Skin of body (tissue), 2 donors: Measurements from ENCODE around the gene EXOC7. TPM values are rescaled to one million over a fixed set of nuclear protein-coding genes. Genes with fewer than 3 reads are reported as not detected.

Source experiments
- DNase-seq: peaks from one replicate; lab custom pipeline; 2025; lab: John Stamatoyannopoulos, UW
- total RNA-seq: library from RNA; depleted of rRNA; stranded (reverse); fragments of >200 nt; gene quantifications from one replicate; pipeline ENCODE4 v1.2.3, GENCODE V29; 2014

Gene EXOC7
- total RNA-seq, 1 donor from 2014 or later = 65.8 TPM

GRCh38 chr17:76138234-76138895, 34.8 kb upstream of the EXOC7 start:
- DNase-seq = no peak

DNA sequence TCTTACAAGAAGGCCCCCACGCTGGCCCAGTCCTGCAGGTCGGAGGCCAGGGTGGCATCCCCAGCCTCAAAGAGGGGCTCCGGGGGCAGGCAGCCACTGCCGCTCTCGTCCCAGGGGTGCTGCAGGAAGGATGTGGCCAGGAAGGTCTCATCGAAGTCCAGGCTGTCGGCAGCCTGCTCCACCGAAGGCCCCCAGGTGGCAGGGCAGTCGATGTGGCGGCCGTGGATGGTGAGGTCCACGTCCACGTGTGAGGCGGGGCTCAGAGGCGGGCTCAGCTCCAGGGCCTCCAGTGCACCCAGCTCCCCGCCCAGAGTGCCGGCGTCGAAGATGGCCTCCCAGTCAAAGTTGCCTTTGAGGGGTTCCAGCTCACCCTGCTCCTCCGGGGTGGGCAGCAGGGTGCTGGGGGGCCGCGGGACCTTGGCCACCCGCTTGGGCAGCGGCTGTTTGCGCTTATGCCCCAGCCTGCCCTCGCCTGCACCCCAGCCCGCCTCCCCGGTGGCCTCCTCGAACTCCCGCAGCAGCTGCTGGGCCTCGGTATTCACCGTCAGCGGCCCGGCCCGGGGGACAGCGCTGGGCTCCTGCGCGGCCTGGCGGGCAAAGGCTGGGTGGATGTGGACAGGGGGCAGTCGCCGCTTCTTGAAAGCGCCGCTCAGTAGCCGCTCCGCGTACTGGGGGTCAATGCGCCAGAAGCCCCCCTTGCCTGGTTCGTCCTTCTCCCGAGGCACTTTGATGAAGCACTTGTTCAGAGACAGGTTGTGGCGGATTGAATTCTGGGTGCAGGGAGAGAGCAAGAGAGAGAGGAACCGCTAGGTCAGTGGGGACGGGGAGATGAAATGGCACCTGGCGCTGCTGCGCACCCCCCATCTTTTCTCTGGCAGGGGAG, 34.0 kb upstream of the EXOC7 start:
- no peak for DNase-seq

DNA sequence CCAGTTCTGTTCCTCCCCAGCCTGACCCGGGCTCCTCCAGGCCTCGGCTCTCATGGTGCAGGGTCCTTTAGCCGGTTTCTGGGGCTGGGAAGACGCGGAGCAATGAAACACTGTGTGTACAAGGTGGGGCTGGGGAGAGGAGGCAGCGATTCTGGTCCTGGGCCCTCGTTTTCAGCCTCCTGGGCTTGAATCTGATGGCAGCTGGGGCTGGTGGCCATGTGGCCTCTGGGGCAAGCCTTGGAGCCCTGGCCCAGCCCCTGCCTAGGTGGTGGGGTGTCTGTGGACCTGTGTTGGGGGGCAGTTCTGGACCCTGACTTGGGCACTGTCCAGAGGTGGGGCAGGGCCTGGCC, 33.4 kb upstream of the EXOC7 start:
- no peak for DNase-seq

DNA sequence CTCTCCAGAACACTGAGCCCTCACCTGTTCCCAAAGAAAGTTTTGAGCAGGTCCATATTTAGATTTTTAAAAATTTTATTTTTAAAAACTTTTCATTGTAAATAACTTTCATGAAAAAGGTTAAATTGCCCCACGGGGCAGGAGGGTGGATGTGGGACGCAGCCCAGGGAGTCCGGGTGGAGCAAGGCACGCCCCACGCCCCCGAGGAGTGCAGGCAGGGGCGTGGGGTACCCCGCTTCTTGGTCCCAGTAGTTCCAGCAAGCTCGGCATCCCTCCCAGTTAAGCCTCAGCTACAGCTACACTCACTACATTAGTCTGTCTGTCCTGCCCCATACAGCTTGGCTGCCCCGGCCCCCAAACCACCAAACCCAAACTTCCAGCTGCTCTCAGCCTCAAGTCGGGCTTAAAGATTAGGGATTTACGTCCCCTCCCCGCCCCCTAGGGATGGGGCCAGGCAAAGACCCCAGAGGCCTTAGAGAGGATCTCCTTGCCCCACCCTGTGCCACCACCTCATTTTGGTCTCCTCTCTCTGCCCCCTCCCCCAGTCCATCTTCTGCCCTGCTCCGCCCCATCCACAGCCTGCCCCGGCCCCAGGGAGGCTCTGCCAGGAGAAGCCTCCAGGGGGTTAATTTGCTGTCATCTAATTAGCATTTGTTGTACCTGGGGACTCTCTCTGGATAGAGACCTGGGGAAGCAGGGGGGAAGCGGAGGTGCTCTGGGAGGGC, 32.9 kb upstream of the EXOC7 start:
- DNase-seq = no peak

DNA sequence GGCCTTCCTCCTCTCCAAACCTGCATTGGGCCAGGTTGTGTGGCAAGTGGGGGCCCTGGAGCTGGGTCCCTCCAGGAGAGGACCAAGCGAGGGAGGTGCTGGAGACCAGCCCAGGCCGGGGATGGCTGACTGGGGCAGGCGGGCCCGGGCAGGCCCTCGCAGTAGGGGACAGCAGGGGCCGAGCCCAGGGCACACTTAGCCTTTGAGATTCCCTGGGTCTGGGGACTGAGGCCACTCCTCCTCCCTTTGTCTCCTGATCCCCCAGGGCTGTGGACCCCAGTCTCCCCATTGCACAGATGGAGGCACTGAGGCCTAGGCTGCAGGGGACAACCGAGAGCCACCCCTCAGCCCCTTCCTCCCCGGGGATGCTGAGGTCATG, 32.2 kb upstream of the EXOC7 start:
- DNase-seq = no peak

GRCh38 chr17:76134911-76135809, 31.6 kb upstream of the EXOC7 start:
- no peak for DNase-seq

DNA sequence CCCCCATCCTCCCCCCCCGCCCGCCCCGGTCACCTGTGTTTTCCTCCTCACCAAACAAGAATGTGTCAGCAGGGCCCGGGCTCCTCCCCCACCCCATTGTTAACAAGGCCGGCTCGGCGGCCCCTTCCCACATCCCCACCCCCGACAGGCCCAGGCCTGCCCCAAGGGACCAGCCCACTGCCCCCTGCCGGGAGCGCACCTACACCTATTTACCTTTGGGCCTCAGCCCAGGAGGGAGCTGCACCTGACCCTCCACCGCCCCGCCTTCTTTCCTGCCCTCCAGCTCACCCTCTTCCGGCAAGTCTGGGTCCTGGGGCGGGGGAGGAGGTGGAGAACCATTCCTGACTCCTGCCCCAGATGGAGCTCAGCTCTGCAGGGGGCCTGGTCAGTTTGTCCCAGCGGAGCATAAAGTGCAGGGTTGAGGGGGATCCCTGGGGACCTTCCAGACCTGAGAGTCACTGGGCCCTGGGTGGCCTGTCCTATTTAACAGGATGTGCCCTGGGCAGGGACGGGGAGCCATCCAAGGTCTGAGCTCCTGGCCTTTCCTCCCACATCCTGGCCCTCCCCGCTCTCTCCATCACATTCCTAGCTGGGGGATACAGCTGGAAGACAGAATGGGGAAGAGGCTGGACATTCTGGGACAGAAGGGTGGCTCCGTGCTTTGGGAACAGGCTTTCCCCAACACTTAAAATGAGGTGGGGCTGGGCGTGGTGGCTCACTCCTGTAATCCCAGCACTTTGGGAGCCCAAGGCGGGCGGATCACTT, 29.2 kb upstream of the EXOC7 start:
- no peak for DNase-seq

GRCh38 chr17:76131692-76132573, 28.3 kb upstream of the EXOC7 start:
- DNase-seq = no peak

DNA sequence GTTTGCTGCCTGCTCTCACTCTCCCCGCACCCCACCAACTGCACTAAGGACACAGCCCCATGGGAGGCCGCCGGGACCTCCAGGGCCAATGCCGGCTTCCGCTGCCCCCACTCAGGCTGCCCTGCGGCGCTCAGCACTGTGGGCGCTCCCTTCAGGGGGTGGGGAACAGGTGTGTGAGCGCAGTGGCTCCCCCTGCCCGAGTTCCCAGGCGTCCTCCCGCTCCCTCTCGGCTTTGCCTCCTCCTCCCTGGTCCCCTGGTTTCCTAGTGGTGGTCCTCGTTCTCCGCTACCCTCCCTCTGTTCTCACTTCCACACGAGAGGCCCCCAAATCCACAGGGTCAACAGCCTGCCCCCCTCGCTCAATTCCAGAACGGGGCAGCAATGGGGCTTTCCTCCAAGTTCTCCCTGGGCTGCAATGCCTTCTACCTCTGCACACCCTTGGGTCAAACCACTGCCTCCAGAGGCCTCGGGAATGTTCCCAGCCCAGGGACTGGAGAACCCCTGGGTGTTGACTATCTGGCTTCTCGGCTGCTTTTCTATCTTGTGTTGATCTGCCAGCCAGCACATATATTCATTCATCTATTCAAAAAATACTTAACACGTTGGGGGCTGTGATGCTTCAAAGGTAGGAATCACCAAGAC, 27.6 kb upstream of the EXOC7 start:
- DNase-seq = no peak

- no peak for DNase-seq
Observed at GRCh38 chr17:76130473-76130872, 26.9 kb upstream of the EXOC7 start.

DNA sequence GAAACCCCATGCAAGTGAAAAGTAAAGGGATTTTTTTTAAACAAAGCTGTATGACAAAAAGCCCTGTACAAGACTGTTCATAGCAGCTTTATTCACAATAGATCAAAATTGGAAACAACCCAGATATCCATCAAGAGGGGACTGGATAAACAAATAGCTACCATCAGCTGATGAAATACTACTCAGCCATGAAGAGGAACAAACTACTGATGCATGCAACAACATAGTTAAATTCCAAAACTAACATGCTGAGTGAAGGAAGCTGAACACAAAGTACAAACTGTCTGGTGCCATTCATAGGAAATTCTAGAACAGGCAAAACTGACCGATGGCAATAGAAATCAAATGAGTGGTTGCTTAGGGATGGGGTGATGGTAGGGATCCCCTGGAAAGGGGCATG, 22.3 kb upstream of the EXOC7 start:
- no peak for DNase-seq

DNA sequence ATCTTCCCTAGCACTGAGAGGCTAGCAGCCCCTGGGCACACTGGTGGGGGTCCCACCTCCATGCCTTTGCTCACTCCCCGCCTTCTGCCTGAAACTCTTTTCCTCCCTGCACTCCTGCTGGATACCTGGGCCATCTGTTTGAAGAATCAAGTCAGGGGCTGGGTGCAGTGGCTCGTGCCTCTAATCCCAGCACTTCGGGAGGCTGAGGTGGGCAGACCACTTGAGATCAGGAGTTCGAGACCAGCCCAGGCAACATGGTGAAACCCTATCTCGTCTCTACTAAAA, 21.7 kb upstream of the EXOC7 start:
- no peak for DNase-seq

DNA sequence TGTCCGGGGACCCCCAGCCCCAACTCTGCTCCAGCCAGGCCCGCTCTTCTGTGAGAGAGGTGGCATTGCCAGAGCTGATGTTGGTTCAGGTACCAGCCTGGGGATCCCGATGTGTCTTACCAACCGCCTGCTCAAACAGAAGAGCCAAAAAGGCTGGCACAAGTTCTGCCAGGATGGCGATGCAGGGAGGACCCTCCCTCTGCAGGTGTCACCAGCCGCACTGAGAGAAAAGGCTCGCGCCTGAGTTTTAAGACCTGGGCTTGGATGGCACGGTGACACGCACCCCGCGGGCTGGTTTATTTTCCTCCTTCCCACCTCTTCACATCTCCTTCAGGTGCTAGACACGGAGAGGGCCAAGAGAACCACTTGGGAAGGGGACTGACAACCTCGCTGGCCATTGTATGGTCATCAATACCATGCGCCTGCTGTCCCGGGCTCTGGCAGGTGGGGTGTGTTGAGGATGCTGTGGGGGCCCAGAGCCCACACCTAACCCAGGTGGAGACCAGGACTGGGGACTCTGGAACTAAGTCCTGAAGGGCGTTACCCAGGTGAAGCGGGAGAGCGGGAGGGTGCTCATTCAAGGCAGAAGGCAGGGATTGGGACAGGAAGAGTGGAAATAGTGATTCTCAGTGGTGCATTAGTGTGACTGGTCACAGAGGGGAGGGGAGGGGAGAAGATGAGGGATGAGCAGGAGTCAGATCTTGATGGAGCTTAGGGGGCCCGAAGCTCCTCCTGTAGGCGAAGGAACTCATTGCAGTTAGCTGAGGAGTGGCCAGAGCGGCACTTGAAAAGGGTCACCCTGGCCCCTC, 21.2 kb upstream of the EXOC7 start:
- no peak for DNase-seq

DNA sequence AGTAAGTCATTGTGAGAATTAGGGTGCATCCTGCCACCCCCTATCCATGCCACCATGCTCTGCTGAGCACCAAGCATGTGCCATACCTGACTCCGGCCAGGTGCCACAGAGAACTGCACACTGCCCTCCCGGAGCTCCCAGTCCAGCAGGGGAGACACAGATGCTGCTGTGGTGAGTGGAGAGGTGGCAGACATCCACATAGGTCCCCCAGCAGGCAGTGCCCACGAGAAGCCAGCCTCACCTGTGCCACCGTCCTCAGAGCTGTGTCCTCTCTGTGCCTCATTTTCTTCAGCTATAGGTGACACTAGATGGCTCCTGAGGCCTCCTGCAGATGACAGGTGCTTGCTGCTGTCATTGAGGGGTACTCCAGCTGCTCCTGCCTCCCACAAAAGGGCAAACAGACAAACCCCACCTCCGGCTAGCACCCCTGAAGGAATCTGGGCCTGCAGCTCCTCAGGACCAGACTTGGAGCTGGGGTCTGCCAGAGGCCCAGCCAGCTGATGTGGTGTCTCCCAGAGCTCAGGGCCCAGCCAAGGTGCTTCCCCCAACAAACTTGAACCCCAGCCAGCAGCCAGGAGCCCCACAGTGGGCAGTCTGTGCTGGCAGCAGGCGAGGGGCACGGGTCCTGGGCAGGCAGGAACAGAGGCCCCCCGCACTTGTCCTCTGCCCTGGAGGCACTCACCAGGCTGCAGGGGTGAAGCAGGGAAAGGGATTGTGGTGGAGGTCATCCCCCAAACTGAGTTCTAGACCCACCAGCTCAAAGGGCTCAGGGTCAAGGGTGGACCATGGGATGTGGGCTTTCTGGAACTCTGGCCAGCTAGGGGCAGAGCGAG, 20.4 kb upstream of the EXOC7 start:
- DNase-seq = no peak

DNA sequence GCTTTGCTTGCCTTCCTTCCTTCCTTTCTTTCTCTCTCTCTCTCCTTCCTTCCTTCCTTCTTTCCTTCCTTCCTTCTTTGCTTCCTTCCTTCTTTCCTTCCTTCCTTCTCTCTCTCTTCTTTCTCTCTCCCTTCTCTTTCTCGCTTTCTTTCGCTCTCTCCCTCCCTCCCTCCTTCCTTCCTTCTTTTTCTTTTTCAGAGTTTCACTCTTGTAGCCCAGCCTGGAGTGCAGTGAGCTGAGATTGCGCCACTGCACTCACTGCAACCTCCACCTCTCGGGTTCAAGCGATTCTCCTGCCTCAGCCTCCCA, 19.6 kb upstream of the EXOC7 start:
- DNase-seq = no peak

DNA sequence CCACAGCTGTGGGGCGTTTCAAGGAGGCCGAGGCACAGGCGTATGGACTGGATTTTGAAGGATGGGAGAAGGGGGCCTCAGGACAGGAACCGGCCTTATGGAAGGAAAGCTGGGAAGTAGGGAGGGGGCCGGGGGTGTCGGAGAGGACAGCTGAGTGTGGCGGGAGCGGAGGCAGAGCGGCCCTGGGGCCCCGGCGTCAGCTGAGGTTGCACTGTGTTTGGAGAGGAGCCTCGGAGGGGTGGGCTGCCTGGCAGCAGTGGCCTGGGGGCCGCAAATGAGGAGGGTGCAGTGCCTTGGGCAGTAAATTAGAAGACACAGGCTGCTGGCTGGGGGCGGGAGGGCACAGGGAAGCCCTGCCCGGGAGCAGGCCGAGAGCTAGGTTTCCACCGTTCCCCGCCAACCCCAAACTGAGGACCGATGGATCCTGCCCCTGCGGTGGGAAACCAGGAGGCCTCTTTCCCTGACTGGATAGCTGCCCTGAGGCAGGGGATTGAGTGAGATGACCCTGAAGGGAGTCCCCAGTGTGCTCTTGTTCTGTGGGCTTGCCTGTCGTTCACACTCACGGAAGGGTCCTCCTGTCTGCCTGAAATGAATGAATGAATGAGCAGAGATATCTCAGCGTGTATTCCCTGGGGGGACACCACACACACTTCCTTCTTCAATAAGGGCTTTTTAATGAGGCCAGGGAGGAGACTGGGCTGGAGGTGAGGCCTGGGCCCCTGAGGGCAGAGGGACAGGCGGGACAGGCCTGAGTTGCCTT, 19.0 kb upstream of the EXOC7 start:
- DNase-seq = no peak

DNA sequence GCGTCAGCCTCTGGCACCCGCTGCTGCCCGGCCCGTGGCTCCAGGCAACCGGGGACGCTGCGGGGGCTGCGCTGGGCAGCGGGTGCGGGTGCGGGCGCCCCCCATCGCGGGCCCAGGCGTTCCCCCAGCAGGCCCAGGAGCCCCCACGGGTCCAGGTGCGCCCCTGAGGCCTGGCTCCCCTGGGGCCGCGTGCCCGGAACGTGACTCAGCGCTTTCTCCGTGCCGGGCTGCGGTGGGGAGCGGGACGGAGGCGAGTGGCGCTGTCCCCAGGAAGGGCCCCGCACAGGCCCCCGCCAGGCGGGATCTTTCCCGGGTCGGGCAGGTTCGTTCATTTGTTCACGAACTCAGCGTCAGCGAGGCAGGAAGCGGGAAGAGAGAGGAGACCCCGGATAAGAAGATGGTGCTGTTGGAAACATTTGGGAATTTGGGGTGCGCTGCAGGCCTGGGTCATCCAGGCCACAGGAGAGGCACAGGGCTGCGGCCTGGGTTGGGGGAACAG, 18.4 kb upstream of the EXOC7 start:
- DNase-seq = no peak
